AG09319 (cell line): ENCODE results near the gene CPLANE2.
"Not testable (repeated sequence)": the region's sequence is repeated elsewhere in the genome, so short reads cannot be mapped to it uniquely, and the experiment has no call there.

Source experiments
- DNase-seq: peaks from one replicate; pipeline ENCODE4 v3.0.0-alpha.2; 2010; ENCODE audit warnings: low read depth; ENCODE audit errors: extremely low read depth
- TF ChIP-seq, protein P1 (sequence below): IDR thresholded peaks from 2 replicates; pipeline ENCODE4 v1.5.1; 2011; ENCODE audit warnings: low read depth, mild to moderate bottlenecking, inconsistent platforms, low read length, moderate library complexity

Gene CPLANE2

DNA sequence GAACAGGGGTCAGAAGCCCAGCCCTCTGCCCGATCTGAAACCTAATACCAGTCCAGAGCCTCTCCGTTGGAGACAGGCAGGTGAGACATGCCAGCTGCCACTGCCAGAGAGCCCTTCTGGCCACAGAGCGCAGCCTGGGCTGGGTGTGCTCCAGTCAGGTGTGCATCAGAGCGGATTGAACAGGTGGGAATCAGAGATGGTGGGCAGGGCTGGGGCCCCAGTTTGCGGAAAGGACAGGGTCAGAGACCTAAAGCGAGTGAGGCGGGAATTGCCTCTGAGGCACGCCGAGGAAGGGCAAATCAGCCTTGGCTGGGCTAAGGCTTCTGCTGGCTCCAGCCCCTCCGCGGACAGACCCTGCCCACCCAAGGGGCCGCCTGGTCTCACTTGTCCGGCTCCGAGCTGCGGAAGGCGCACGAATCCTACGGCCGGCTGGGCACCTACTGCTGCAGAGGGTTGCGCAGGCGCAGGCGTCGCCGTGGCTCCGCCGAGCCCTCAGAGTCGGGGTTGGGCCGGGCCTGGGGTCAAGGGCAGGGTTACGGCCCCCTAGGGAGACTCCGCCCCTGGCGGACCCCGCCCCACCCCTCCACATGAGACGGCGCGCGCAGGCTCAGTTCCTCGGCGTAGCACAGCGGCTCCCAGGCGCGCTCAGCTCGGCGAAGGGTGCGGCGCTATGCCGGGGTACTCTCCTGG, 10.3 kb downstream of the CPLANE2 start:
- DNase-seq: no peak
- TF ChIP-seq, protein P1, sequence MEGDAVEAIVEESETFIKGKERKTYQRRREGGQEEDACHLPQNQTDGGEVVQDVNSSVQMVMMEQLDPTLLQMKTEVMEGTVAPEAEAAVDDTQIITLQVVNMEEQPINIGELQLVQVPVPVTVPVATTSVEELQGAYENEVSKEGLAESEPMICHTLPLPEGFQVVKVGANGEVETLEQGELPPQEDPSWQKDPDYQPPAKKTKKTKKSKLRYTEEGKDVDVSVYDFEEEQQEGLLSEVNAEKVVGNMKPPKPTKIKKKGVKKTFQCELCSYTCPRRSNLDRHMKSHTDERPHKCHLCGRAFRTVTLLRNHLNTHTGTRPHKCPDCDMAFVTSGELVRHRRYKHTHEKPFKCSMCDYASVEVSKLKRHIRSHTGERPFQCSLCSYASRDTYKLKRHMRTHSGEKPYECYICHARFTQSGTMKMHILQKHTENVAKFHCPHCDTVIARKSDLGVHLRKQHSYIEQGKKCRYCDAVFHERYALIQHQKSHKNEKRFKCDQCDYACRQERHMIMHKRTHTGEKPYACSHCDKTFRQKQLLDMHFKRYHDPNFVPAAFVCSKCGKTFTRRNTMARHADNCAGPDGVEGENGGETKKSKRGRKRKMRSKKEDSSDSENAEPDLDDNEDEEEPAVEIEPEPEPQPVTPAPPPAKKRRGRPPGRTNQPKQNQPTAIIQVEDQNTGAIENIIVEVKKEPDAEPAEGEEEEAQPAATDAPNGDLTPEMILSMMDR: no peak

DNA sequence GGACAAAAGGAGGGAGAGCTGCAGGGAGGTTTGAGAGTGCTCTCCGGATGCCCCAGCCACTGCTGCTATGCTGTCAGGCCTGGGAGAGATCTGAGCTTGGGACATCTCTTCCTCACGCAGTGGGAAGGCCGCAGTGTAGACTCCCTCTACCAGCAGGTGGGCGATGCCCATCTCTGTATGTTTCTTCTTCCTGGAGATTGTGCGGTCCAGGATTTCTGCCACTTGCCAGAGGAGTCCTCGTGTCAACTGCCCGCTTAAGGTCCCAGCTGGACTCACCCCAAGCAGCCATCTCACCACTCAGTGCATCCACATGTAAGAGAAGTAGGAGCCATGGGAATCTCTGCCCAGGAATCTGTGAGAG, 10.9 kb downstream of the CPLANE2 start:
- TF ChIP-seq, protein P1: no peak
- no peak for DNase-seq

DNA sequence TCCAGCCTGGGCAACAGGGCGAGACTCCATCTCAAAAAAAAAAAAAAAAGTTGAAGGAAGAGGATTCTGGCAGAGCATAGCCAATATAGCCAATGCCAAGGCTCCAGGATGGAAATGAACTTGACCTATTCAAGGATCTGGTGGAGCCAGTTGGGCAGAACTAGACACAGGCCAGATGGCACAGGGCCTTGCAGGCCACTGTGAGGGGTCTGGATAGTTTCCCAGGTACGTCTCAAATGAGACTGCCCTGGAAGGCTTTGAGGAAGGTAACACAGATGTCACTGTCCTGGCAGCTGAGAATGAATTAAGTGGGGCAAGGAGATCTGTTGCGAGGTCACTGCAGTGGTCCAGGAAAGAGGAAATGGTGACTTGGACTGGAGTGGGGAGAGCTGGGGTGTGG, 12.5 kb downstream of the CPLANE2 start:
- no peak for DNase-seq
- TF ChIP-seq, protein P1: no peak

DNA sequence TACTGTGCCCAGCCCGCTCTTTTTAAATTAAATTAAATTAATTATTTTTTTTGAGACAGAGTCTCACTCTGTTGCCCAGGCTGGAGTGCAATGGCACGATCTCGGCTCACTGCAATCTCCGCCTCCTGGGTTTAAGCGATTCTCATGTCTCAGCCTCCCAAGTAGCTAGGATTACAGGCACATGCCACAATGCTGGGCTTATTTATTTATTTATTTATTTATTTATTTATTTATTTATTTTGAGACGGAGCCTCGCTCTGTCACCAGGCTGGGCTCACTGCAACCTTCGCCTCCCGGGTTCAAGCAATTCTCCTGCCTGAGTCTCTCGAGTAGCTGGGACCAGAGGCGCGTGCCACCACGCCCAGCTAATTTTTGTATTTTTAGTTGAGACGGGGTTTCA, 14.3 kb downstream of the CPLANE2 start:
- not testable (repeated sequence) for DNase-seq

DNA sequence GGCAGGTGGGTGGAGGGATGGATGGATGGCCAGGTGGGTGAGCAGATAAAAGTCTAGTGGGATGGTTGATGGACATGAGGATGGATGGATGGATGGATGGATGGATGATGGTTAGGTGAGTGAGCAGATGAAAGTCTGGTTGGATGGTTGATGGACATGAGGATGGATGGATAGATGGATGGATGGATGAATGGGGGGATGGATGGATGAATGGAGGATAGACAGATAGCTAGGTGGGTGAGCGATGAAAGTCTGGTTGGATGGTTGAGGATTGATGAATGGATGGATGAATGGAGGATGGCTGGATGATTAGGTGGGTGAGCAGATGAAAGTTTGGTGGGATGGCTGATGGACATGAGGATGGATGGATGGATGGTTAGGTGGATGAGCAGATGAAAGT, 15.5 kb downstream of the CPLANE2 start:
- TF ChIP-seq, protein P1: no peak
- no peak for DNase-seq

DNA sequence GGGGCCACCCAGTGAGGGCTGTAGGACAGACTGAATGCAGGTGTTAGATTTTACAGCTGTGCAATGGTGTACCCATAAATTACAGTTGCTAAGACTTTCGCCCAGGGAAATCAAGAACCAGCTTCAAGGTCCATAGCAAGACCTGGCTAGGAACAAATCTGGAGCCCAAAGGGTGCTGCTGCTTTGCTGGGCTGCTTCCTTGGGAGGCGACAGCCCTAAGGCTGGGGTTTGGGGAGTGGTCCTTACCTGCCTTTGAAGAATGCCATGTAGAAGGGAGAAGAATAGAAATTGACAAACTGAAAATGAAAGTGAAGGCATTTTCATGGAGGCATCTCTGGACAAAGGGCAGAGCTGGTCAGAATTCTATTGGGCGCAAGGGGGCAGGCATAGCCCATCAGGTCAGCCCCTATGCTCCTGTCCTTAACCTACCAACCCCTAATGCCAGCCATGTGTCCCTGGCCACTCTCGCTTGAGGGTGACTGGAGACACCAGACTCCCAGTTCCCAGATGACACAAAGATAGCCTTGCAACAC, 16.9 kb downstream of the CPLANE2 start:
- DNase-seq: no peak
- TF ChIP-seq, protein P1: no peak

DNA sequence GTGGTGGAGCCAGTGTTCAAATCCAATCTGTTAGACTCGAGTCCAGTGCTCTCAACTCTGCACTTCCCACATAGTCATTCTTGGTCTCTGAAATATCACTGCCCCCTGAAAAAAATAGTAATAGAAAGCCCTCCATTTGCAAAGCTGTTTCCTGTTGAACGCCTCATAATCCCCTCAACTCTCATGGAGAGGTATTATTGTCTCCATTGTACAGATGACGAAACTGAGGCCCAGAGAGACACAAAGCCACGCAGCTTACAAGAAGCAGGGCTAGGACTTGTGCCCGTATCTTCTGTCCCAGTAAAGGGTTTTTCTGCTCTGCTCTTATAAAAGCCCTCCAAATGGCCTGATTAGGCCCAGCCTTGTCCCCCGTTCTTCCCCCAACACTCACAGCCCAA, 18.3 kb downstream of the CPLANE2 start:
- DNase-seq: no peak
- TF ChIP-seq, protein P1: no peak
